ENCODE results near the gene SMIM44. TPM values are rescaled to one million over a fixed set of nuclear protein-coding genes. Genes with fewer than 3 reads are reported as not detected.

SMIM44 gene
- total and polyA plus RNA-seq, 9 of the 15 experiments (the other 6 are each of a cell fraction or from before 2014, with no cell fraction given) = not detected

- Histone ChIP-seq H3K79me2 (ENCODE audit: control insufficient read depth, insufficient read depth, low read length) (peaks cover 38% of the 10 kb centered on the region), H3K4me2 (ENCODE audit: insufficient read depth, low read length) (peak within 1 kb of the TSS; percentile 100), H3K27ac (ENCODE audit: extremely low read depth, low read depth, low read length) (peak within 1 kb of the TSS; percentile 100), H3K36me3 (ENCODE audit: control insufficient read depth, insufficient read depth, low read length) (peaks cover 30% of the 10 kb centered on the region), H3K9me1 (ENCODE audit: control insufficient read depth, insufficient read depth, low read length) (no peaks in the 10 kb centered on the region), H3K9ac (ENCODE audit: insufficient read depth in 1 of 2, low read depth in 2 of 2, low read length in 2 of 2) (peak within 1 kb of the TSS; percentile 98 to 99), H3K9me3 (replicated peaks; ENCODE audit: control insufficient read depth, insufficient read depth, low read depth, low read length) (no peaks in the 10 kb centered on the region), H2AFZ (ENCODE audit: low read depth, low read length) (peak within 1 kb of the TSS; percentile 100), H4K20me1 (replicated peaks; ENCODE audit: control insufficient read depth, insufficient read depth, low read length) (no peaks in the 10 kb centered on the region), H3K27me3 (ENCODE audit: control insufficient read depth in 2 of 2, insufficient read depth in 2 of 2, low read length in 2 of 2) (no peaks in the 10 kb centered on the region), H3K4me1 (replicated peaks in 1 of 2; ENCODE audit: control insufficient read depth in 2 of 2, insufficient read depth in 2 of 2, low read length in 2 of 2) (peaks cover 18 to 33% of the 10 kb centered on the region in 2 experiments; a peak in 4 of 5 replicates), H3K4me3 (peak within 1 kb of the TSS; percentile 85)
- DNase-seq (ENCODE audit: extremely low read depth in 1 of 4, low spot score in 3 of 4) = peak; percentile 95 to 99 (median 98)
- peak; percentile 99 for FAIRE-seq
- in situ Hi-C loops (cut with MboI) = no loop called here
- CTCF ChIA-PET (ENCODE audit: low intra/inter-chr PET ratio) = no interaction called here
- no TSS peak for BruUV-seq (replicated peaks)
- 1% methylated on average over 43 of the region's 52 CpGs for whole genome bisulfite sequencing (ENCODE audit: insufficient coverage, low coverage, missing lambda C conversion rate)
- POLR2A ChIA-PET = interaction anchor here (0.6 to 2.0 kb wide), 7 partner anchors 12 to 170 kb away, joined by 3 to 9 read pairs (median 3); partner anchors contain the start of gene SMIM24
- ATAC-seq = peak; percentile 97
- intact Hi-C loops (cut with micrococcal nuclease) = no loop called here
- no peak for TF ChIP-seq MECOM (CRISPR knock-in tag; IDR thresholded peaks at IDR 0.05)
- TF ChIP-seq HNRNPK (IDR thresholded peaks at IDR 0.05; ENCODE audit: low read depth, low read length, poor library complexity, severe bottlenecking) = no peak
- no peak for TF ChIP-seq TSC22D4 (tag; IDR thresholded peaks at IDR 0.05)
- no peak for TF ChIP-seq STAG1 (CRISPR knock-in tag; IDR thresholded peaks at IDR 0.05; ENCODE audit: borderline replicate concordance)
- no peak; the same call in 1 of the 2 replicates for TF ChIP-seq ZNF395 (CRISPR knock-in tag; IDR thresholded peaks at IDR 0.05)
- TF ChIP-seq PATZ1 (CRISPR knock-in tag; IDR thresholded peaks at IDR 0.05; ENCODE audit: borderline replicate concordance) = no peak
- no peak for TF ChIP-seq U2AF2 (optimal IDR thresholded peaks at IDR 0.05; ENCODE audit: low read depth, low read length)
- no peak for TF ChIP-seq ZNF592 (IDR thresholded peaks at IDR 0.05)
- peak; percentile 34 to 95; a peak in 2 of 4 replicates for TF ChIP-seq SIN3A (IDR thresholded peaks at IDR 0.05; ENCODE audit: borderline replicate concordance in 2 of 2, control insufficient read depth in 1 of 2, low read depth in 2 of 2, low read length in 2 of 2)
- no peak for TF ChIP-seq ILK (tag; IDR thresholded peaks at IDR 0.05; ENCODE audit: borderline replicate concordance, low read depth)
Measured at GRCh38 chr19:3500429-3501101, 17.3 kb upstream of the SMIM44 start, which contains the start of gene DOHH. Gene DOHH, minus strand, starts transcription at chr19:3500674. Its CDS starts 3,860 bp downstream, at chr19:3496814.

Data from K562 (cell line).